Psoas muscle (tissue), 8 donors: ENCODE results near the gene KLK3. TPM values are rescaled to one million over a fixed set of nuclear protein-coding genes. Genes with fewer than 3 reads are reported as not detected.

Experiments
- ATAC-seq, 4 donors: fragments of 200-7000 bp; cut with Tn5 transposase; one replicate each; pipeline ENCODE4 v1.9.1; 2020; ENCODE audit warnings: moderate library complexity in 3 of 4, mild to moderate bottlenecking in 2 of 4
- DNase-seq, 2 donors: peaks; one replicate each; pipeline ENCODE4 v3.0.0-alpha.2; 2020
- H3K27ac ChIP-seq: fragments of 200-600 bp; one replicate; pipeline ENCODE4 v1.8.0; 2022
- H3K27me3 ChIP-seq, 3 donors: fragments of 200-600 bp in 1 of 3; one replicate each; pipeline versions ENCODE4 v1.6.1 to v1.8.0; 2013 to 2022; ENCODE audit warnings: low read length in 2 of 3, mild to moderate bottlenecking in 2 of 3, moderate library complexity in 1 of 3; ENCODE audit not compliant: insufficient read depth in 3 of 3
- H3K36me3 ChIP-seq, 2 donors: fragments of 200-600 bp in 1 of 2; one replicate each; pipeline versions ENCODE4 v1.6.1 to v1.8.0; 2013 to 2022; ENCODE audit warnings: low read depth in 1 of 2, mild to moderate bottlenecking in 1 of 2, moderate library complexity in 1 of 2; ENCODE audit not compliant: insufficient read depth in 1 of 2
- H3K4me1 ChIP-seq: fragments of 200-600 bp; one replicate; pipeline ENCODE4 v1.8.0; 2022
- H3K4me3 ChIP-seq: fragments of 200-600 bp; one replicate; pipeline ENCODE4 v1.8.0; 2022; ENCODE audit warnings: mild to moderate bottlenecking
- H3K9me3 ChIP-seq: fragments of 200-600 bp; one replicate; pipeline ENCODE4 v1.8.0; 2022
- CTCF ChIP-seq: fragments of 200-600 bp; IDR thresholded peaks from one replicate; pipeline ENCODE4 v1.8.0; 2022; ENCODE audit warnings: antibody characterized with exemption
- WGBS, 3 donors: extraction: QIAGEN DNeasy Blood & Tissue Kit; methylation state at CpG; one replicate each; pipeline versions ENCODE4 v1.1.6 to v1.1.7; 2013; 5-methylcytosine and 5-hydroxymethylcytosine counted together
- intact Hi-C, 2 donors: fragments of 100-400 bp; cut with DNase I; formaldehyde crosslinking; loops; one replicate each; pipeline versions ENCODE4 v1.11.0 to v1.14.2; 2022
- polyA plus RNA-seq, 3 donors: library from polyadenylated mRNA; stranded (reverse); fragments of 200-250 nt; gene quantifications; one replicate each; pipeline ENCODE4 v1.2.3, GENCODE V29; 2013
- total RNA-seq, 4 donors: library from RNA; stranded (reverse); fragmentation: NEBNext Ultra II Directional in 2 of 4; extraction: Animal tissue kit (Norgen Biotek cat#: 25700) in 2 of 4; gene quantifications; one replicate each; pipeline versions ENCODE4 v1.2.1 to v1.2.4, GENCODE V29; 2021 to 2023
- donor health status: healthy with polysubstance abuse.
- donor health status: DM: no; HTN: no; CAD: no; lungs with moderate emphysema.
- donor health status: Bipolar disorder and iron deficiency.
- donor health status: healthy.
- donor health status: DM: yes; HTN: yes; CAD: no.
- donor health status: DM: no; HTN: no; CAD: no.
- donor health status: DM: no; HTN: no; CAD: no.
- donor health status: DM: yes; HTN: yes; CAD: no.

KLK3 gene
- total and polyA plus RNA-seq, 7 donors: not detected

- H3K27me3 ChIP-seq: peaks cover 0 to 68% (median 24%) of the 10 kb centered on the region in 3 donors
- no peak for ATAC-seq
- H3K9me3 ChIP-seq: no peaks in the 10 kb centered on the region
- intact Hi-C loops: no loop called here
- H3K4me3 ChIP-seq: no peak overlapping the region
- 56 to 66% (median 61%) methylated on average over 25 of the region's 25 CpGs for WGBS, 3 donors
- no peaks in the 10 kb centered on the region for H3K4me1 ChIP-seq
- TF ChIP-seq CTCF: no peak
- H3K27ac ChIP-seq: no peak overlapping the region
- H3K36me3 ChIP-seq: no peaks in the 10 kb centered on the region
- no peak for DNase-seq
Observed at GRCh38 chr19:50908336-50908735, 53.6 kb downstream of the KLK3 start.

- H3K36me3 ChIP-seq: no peaks in the 10 kb centered on the region
- H3K4me1 ChIP-seq: no peaks in the 10 kb centered on the region
- no peak overlapping the region for H3K27ac ChIP-seq
- no peaks in the 10 kb centered on the region for H3K9me3 ChIP-seq
- H3K4me3 ChIP-seq: no peak overlapping the region
- TF ChIP-seq CTCF: no peak
- intact Hi-C loops: no loop called here
- WGBS, 3 donors: 3% methylated on average over 35 to 36 of the region's 36 CpGs
- ATAC-seq: no peak
- peaks cover 0 to 68% (median 24%) of the 10 kb centered on the region in 3 donors for H3K27me3 ChIP-seq
- peak in 1 of 2 donors; percentile 19 for DNase-seq
Observed at GRCh38 chr19:50909240-50910070, 54.7 kb downstream of the KLK3 start.

Other genes starting within 250 kb of the KLK3 start
- under 1 TPM in 1 of 4 donors, not detected in 3; 0.26 TPM for gene SYT3, start 215.0 kb upstream of the KLK3 start, total RNA-seq
- under 1 TPM in 2 of 3 donors, not detected in 1; 0.07 to 0.12 TPM for gene SYT3, start 215.0 kb upstream of the KLK3 start, polyA plus RNA-seq
- 1 to 10 TPM in 1 of 4 donors, under 1 TPM in 2, not detected in 1; 0.50 to 1.8 (median 0.54) TPM for gene C19orf81, start 205.5 kb upstream of the KLK3 start, total RNA-seq
- 1 to 10 TPM in 1 of 3 donors, not detected in 2; 1.5 TPM for gene C19orf81, start 205.5 kb upstream of the KLK3 start, polyA plus RNA-seq
- gene SHANK1, start 135.1 kb upstream of the KLK3 start, total RNA-seq: 1 to 10 TPM in 1 of 4 donors, under 1 TPM in 2, not detected in 1; 0.39 to 1.3 (median 0.83) TPM
- under 1 TPM in 2 of 3 donors, not detected in 1; 0.14 to 0.16 TPM for gene SHANK1, start 135.1 kb upstream of the KLK3 start, polyA plus RNA-seq
- 1 to 10 TPM; 1.6 to 4.5 (median 1.8) TPM for gene CLEC11A, start 131.6 kb upstream of the KLK3 start, total RNA-seq
- 1 to 10 TPM in 1 of 3 donors, under 1 TPM in 2; 0.83 to 4.0 (median 0.83) TPM for gene CLEC11A, start 131.6 kb upstream of the KLK3 start, polyA plus RNA-seq
- not detected for gene GPR32, start 84.5 kb upstream of the KLK3 start, total RNA-seq
- not detected for gene GPR32, start 84.5 kb upstream of the KLK3 start, polyA plus RNA-seq
- not detected for gene ACP4, start 64.5 kb upstream of the KLK3 start, total RNA-seq
- gene ACP4, start 64.5 kb upstream of the KLK3 start, polyA plus RNA-seq: not detected
- under 1 TPM in 2 of 4 donors, not detected in 2; 0.32 to 0.34 TPM for gene KLK1, start 31.1 kb upstream of the KLK3 start, total RNA-seq
- gene KLK1, start 31.1 kb upstream of the KLK3 start, polyA plus RNA-seq: under 1 TPM in 2 of 3 donors, not detected in 1; 0.08 to 0.48 TPM
- not detected for gene KLK15, start 21.3 kb upstream of the KLK3 start, total RNA-seq
- gene KLK15, start 21.3 kb upstream of the KLK3 start, polyA plus RNA-seq: not detected
- not detected for gene KLK2, start 18.5 kb downstream of the KLK3 start, total RNA-seq
- gene KLK2, start 18.5 kb downstream of the KLK3 start, polyA plus RNA-seq: not detected
- not detected for gene KLK4, start 56.5 kb downstream of the KLK3 start, total RNA-seq
- not detected for gene KLK4, start 56.5 kb downstream of the KLK3 start, polyA plus RNA-seq
- not detected for gene KLK5, start 98.1 kb downstream of the KLK3 start, total RNA-seq
- gene KLK5, start 98.1 kb downstream of the KLK3 start, polyA plus RNA-seq: under 1 TPM in 1 of 3 donors, not detected in 2; 0.05 TPM
- not detected for gene KLK6, start 114.7 kb downstream of the KLK3 start, total RNA-seq
- gene KLK6, start 114.7 kb downstream of the KLK3 start, polyA plus RNA-seq: under 1 TPM in 1 of 3 donors, not detected in 2; 0.04 TPM
- not detected for gene KLK7, start 129.0 kb downstream of the KLK3 start, total RNA-seq
- not detected for gene KLK7, start 129.0 kb downstream of the KLK3 start, polyA plus RNA-seq
- not detected for gene KLK8, start 146.7 kb downstream of the KLK3 start, total RNA-seq
- under 1 TPM in 2 of 3 donors, not detected in 1; 0.09 to 0.76 TPM for gene KLK8, start 146.7 kb downstream of the KLK3 start, polyA plus RNA-seq
- gene KLK10, start 164.8 kb downstream of the KLK3 start, total RNA-seq: not detected
- gene KLK10, start 164.8 kb downstream of the KLK3 start, polyA plus RNA-seq: under 1 TPM; 0.04 to 0.16 (median 0.04) TPM
- under 1 TPM in 3 of 4 donors, not detected in 1; 0.19 to 0.52 (median 0.24) TPM for gene KLK11, start 171.7 kb downstream of the KLK3 start, total RNA-seq
- under 1 TPM; 0.13 to 0.20 (median 0.17) TPM for gene KLK11, start 171.7 kb downstream of the KLK3 start, polyA plus RNA-seq
- not detected for gene KLK12, start 180.1 kb downstream of the KLK3 start, total RNA-seq
- not detected for gene KLK12, start 180.1 kb downstream of the KLK3 start, polyA plus RNA-seq
- not detected for gene KLK13, start 210.2 kb downstream of the KLK3 start, total RNA-seq
- gene KLK13, start 210.2 kb downstream of the KLK3 start, polyA plus RNA-seq: under 1 TPM in 1 of 3 donors, not detected in 2; 0.18 TPM
- not detected for gene KLK14, start 228.0 kb downstream of the KLK3 start, total RNA-seq
- gene KLK14, start 228.0 kb downstream of the KLK3 start, polyA plus RNA-seq: under 1 TPM in 1 of 3 donors, not detected in 2; 0.20 TPM